Measurements from ENCODE around the gene ATM. TPM values are rescaled to one million over a fixed set of nuclear protein-coding genes. Genes with fewer than 3 reads are reported as not detected.
"Not testable (repeated sequence)": the region's sequence is repeated elsewhere in the genome, so short reads cannot be mapped to it uniquely, and the experiment has no call there.

ATM gene
- polyA plus RNA-seq, 3 donors, result 58.7 to 64.6 (median 63.7) TPM

DNA sequence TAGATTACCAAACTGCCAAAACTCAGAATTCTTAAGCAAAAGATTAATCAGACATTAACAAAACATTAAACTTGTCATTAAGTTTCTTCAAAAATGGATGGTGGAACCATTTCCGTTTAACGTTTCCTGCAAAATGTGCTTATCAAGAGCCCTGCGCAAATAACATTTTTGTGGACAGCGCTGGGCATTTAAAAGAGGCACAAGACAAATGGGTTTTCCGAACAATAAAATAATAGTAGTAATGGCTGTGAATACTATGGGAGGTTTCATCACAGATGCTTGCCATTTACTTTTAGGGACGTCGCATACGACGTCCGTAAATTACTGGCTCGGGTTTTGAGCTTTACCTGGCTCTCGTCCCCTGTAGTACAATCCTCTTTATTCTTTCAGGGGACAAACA lies 1.5 kb upstream of the ATM start:
- DNase-seq (ENCODE audit: low read depth in 3 of 3, low spot score in 2 of 3), result no peak

DNA sequence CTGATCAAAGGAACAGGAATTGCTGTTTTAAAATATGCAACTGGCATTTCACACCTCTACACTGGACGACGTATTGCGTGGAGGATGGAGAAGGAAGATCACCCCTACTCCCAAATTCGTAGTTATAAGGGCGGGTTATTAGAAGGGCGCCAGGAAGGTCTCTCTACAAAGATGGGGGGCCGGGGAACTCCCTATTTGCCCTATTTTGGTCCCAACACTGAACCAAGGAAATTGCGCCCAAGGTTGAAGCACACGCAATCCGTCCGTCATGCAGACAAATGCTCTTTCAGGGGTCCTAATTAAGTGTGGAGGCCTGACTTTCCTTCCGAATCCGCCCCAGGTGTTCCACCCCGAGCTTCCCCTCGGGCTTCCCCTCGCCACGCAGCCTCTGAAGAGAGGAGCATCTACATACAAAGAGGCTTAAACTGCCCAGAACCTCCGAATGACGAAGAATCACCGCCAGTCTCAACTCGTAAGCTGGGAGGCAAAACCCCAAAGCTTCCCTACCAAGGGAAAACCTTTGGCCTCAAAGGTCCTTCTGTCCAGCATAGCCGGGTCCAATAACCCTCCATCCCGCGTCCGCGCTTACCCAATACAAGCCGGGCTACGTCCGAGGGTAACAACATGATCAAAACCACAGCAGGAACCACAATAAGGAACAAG lies 825 bp upstream of the ATM start:
- peak in 2 of 3 donors; percentile 26 to 27 for DNase-seq (ENCODE audit: low read depth in 3 of 3, low spot score in 2 of 3)

GRCh38 chr11:108223348-108224149 lies 682 bp downstream of the ATM start:
- no peak for DNase-seq (ENCODE audit: low read depth in 3 of 3, low spot score in 2 of 3)

DNA sequence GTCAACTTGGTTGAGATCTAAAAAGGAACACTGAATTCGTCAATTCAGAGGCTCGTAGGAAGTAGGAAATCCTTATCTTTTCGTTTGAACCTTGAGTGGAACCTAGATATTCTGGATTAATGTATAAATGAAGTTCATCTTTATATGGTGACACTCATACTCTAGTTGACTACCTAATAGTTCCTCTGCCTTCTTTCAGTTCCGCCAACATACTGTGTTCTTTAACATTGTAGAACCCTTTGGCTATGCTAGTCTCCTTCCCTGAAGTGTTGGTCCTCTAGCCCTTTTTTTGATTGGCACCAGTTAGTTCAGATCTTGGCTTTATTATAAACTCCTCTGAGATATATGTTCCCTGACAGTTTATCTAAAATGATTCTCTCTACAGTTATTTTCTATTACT lies 1.5 kb downstream of the ATM start:
- no peak for DNase-seq (ENCODE audit: low read depth in 3 of 3, low spot score in 2 of 3)

DNA sequence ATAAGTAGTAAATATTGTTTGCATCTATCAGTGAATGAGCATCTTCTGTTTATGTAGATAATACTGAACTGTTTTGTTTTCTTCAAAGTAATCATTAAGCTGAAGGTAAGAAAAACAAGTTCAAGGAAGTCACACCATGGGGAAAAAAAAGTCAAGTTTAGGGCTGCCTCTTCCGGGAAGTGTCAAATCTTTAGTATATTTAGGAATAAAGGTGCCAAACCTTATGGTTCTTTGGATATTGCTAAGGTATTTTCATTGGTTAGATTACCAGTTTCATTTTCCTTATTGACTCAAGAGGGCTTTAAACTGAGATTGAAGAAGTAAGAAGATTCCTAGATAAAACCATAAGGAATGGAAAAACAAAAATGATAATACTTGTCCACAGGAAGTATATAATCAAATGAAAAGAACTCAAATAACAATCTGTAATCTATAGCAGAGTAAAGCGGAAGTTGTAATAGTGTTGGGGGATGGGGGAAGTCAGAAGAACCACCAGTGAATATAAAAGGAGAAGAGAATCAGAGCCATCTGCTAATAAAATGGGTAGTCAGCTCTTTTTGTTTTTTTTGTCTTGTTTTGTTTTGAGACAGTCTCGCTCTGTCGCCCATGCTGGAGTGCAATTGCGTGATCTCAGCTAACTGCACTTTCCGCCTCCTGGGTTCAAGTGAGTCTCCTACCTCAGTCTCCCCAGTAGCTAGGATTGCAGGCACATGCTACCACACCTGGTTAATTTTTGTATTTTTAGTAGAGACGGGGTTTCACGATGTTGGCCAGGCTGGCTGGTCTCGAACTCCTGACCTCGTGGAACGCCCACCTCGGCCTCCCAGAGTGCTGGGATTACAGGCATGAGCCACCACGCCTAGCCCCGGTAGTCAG lies 2.3 kb downstream of the ATM start:
- DNase-seq (ENCODE audit: low read depth in 3 of 3, low spot score in 2 of 3), result no peak

GRCh38 chr11:108226036-108226435 lies 3.2 kb downstream of the ATM start:
- DNase-seq (ENCODE audit: low read depth in 3 of 3, low spot score in 2 of 3), result no peak

- no peak for DNase-seq (ENCODE audit: low read depth in 3 of 3, low spot score in 2 of 3)
These were observed 5.4 kb downstream of the ATM start for GRCh38 chr11:108228251-108228650.

GRCh38 chr11:108233277-108233945 lies 10.5 kb downstream of the ATM start:
- DNase-seq (ENCODE audit: low read depth in 3 of 3, low spot score in 2 of 3), result no peak

DNA sequence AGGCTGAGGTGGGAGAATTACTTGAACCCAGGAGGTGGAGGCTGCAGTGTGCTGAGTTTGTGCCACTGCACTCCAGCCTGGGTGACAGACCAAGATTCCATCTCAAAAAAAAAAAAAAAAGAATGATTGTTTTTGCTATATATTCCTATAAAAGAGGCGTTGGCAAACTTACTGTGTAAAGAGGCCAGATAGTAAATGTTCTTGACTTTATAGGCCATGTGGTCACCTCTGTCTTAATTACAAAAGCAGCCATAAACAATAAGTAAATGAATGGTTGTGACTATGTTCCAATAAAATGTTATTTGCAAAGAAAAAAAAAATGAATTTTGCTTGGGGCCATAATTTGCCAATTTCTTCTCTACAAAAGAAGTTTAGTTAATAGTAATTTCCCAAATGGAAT lies 12.3 kb downstream of the ATM start:
- no peak for DNase-seq (ENCODE audit: low read depth in 3 of 3, low spot score in 2 of 3)

GRCh38 chr11:108235633-108236032 lies 12.8 kb downstream of the ATM start:
- no peak for DNase-seq (ENCODE audit: low read depth in 3 of 3, low spot score in 2 of 3)

- DNase-seq (ENCODE audit: low read depth in 3 of 3, low spot score in 2 of 3), result no peak
These were observed 14.2 kb downstream of the ATM start for GRCh38 chr11:108237058-108237481.

DNA sequence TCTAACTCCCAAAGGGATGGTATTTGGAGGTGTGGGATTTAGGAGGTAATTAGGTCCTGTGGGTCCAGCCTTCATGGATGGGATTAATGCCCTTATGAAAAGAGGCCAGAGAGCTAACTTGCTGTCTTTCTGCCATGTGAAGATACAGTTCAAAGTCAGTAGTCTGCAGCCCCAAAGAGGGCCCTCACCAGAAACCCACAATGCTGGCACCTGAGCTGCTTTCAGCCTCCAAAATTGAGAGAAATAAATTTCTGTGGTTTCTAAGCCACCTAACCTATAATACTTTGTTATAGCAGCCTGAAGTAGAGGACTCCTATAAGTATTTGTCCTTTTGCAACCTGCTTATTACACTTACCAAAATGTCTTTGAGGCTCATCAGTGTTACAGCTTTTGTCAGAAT lies 16.2 kb downstream of the ATM start:
- no peak for DNase-seq (ENCODE audit: low read depth in 3 of 3, low spot score in 2 of 3)

DNA sequence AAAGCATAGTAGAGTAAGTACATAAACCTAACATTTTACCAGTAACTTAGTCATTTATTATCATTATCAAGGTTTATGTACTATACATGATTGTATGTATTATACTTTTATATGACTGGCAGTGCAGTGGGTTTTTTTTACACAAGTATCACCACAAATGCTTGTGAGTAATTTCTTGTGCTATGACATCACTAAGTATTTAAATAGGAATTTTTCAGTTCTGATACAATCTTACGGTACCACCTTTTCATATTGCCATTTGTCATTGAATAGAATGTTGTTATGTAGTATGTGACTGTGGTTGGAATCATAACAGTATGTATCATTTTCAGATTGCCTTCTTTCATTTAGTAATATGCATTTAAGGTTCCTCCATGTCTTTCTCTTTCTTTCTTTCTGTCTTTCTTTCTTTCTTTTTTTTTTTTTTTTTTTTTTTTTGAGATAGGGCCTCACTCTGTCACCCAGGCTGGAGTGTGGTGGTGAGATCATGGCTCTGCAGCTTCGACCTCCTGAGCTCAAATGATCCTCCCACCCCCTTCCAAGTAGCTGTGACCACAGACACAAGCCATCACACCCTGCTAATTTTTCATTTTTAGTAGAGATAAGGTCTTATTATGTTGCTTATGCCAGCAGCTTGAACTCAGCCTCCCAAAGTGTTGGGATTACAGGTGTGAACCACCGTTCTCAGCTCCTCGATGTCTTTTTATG lies 18.6 kb downstream of the ATM start:
- no peak for DNase-seq (ENCODE audit: low read depth in 3 of 3, low spot score in 2 of 3)

- no peak for DNase-seq (ENCODE audit: low read depth in 3 of 3, low spot score in 2 of 3)
These were observed 19.6 kb downstream of the ATM start for GRCh38 chr11:108242422-108242821.

DNA sequence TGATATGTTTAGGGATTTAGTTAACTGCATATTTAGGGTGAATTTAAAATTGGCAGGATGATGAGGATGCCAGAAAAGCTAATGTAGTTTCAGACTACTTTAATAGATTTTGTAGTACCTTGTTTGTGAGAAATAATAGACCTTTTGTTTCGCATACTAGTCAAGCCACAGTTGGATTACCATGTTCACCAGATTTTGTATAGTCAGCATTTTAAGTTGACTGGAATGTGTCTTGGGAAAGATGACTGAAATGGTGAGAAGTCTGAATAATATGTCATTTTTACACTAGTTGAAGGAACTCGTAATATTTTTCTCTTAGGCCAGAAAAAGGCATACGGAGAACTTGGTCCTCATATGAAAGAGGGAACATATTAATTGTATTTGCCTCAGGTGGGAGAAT lies 23.4 kb downstream of the ATM start:
- DNase-seq (ENCODE audit: low read depth in 3 of 3, low spot score in 2 of 3), result no peak

DNA sequence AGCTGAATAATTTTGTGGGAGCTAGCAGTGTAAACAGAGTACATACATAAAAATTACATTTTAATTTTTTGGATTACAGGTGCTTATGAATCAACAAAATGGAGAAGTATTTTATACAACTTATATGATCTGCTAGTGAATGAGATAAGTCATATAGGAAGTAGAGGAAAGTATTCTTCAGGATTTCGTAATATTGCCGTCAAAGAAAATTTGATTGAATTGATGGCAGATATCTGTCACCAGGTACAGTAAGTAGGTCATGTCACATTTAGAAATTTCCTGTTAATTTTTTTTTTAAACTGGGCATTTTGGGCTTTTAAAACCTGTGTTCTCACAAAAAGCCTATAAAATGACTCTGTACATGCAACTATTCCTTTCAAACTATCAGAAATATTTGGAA lies 24.0 kb downstream of the ATM start:
- no peak for DNase-seq (ENCODE audit: low read depth in 3 of 3, low spot score in 2 of 3)

DNA sequence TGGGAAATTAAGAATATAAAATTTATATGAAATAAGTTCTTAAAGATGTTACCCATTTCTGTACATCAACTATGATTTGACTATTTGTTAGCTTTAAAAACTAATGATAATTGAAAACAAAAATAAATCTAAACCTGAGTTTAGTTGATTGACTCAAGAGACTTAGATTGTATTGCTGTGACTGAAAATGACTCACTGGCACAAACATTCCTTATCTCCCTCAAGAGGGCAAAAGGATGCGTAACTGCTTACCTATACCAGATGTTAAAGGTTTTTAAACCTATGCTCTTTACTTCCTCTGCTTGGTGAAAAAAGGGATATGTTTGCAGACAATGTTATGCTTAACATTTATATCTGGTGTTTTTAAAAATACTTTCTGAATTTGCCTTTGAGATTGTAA lies 30.3 kb downstream of the ATM start:
- no peak for DNase-seq (ENCODE audit: low read depth in 3 of 3, low spot score in 2 of 3)

DNA sequence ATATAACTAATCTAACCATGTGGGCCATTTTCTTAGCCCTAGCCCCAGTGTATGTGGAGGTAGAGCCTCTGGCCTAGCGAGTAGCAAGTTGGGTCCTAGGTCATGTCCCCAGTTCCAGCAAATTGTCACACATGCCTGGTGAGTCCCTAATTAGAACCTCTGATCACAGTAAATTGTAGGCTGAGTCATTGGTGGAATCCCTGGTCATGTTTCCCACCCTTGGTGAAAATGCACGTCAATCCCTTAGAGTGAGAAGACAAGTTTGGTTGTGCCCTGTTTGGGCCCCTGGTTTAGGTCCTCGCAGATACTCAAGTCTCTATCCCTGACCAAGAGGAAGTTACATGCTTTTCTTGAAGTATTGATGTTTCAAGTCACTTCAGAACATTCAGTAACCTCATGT lies 46.7 kb downstream of the ATM start:
- DNase-seq (ENCODE audit: low read depth in 3 of 3, low spot score in 2 of 3), result no peak

DNA sequence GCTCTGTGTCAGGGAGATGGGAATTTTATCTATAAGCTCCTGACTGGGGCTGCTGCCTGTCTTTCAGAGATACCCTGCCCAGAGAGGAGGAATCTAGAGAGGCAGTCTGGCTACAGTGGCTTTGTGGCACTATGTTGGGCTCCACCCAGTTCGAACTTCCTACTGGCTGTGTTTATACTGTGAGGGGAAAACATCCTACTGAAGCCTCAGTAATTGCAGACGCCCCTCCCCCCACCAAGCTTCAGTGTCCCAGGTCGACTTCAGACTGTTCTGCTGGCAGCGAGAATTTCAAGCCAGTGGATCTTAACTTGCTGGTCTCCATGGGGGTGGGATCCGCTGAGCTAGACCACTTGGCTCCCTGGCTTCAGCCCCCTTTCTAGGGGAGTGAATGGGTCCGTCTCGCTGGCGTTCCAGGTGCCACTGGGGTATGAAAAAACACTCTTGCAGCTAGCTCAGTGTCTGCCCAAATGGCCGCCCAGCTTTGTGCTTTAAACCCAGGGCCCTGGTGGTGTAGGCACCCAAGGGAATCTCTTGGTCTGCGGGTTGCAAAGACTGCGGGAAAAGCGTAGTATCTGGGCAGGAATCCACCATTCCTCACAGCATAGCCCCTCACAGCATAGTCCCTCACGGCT lies 54.2 kb downstream of the ATM start:
- not testable (repeated sequence) for DNase-seq (ENCODE audit: low read depth in 3 of 3, low spot score in 2 of 3)

GRCh38 chr11:108278546-108278945 lies 55.7 kb downstream of the ATM start:
- DNase-seq (ENCODE audit: low read depth in 3 of 3, low spot score in 2 of 3), result no peak

Measured in right renal cortex interstitium (tissue), 3 donors.